Right ventricle myocardium inferior (tissue), 1 donor: Measurements from ENCODE around the gene ETS1. TPM values are rescaled to one million over a fixed set of nuclear protein-coding genes. Genes with fewer than 3 reads are reported as not detected.

Experiments
- ATAC-seq: fragments of 200-7000 bp; cut with Tn5 transposase; one replicate; pipeline ENCODE4 v1.9.1; 2020; ENCODE audit warnings: mild to moderate bottlenecking, moderate library complexity
- DNase-seq: peaks from one replicate; pipeline ENCODE4 v3.0.0; 2021; ENCODE audit errors: missing footprints
- intact Hi-C: fragments of 100-400 bp; cut with DNase I; formaldehyde crosslinking; loops from one replicate; pipeline ENCODE4 v1.11.0; 2022
- total RNA-seq: library from RNA; stranded (reverse); fragmentation: NEBNext Ultra II Directional; extraction: Animal tissue kit (Norgen Biotek cat#: 25700); gene quantifications from one replicate; pipeline ENCODE4 v1.2.1, GENCODE V29; 2021
- donor health status: DM: no; HTN: yes; CAD: no; lungs with severe emphysema.

Gene ETS1
- total RNA-seq, 1 donor from 2014 or later: 53.2 TPM

DNA sequence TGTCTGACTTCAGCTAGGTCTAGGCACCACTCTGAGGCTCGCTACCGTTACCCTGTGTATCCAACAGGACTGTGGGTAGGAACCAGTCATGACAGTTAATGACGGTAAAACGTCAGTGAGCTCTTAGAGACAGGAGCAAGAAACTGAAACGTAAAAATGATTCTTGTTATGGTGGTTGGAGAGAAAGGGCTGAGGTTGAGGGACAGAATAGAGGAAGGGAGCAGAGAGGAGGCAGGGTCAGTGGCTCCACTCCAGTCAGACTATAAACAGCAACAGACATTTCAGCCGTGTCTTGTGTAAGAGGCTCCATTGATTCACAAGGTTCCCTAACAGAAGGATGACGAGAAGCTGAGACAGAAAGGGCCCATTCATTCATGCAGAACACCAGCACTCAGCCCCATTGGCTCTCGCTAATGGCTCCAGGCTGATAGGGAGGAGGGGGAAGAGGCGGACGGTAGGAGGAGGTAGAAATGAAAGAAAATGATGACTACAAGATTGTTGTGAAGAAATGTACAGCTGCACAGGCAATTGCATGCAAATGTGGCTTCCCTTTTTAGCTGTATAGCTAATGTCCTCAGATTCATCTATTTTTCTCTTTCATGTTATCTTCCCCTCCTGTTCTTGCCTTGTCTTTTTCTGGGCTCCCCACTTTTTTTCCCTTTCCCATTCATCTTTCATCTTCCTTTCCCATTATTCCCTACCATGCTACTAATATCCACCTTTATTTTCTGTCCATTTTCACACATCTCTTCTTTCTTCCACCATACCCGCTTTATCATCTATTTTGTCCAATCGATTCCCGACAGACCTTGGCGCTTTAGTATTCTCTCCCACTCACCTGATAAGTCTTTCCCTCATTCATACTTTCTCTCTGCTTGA is 34.3 kb downstream of the ETS1 start:
- intact Hi-C loops: no loop called here
- ATAC-seq: peak; percentile 31
- no peak for DNase-seq

- no peak for ATAC-seq
- intact Hi-C loops: no loop called here
- DNase-seq: no peak
Measured at GRCh38 chr11:128551611-128552335, 35.6 kb downstream of the ETS1 start.

- DNase-seq: no peak
- ATAC-seq: no peak
- intact Hi-C loops: no loop called here
Measured at GRCh38 chr11:128551058-128551457, 36.3 kb downstream of the ETS1 start.

DNA sequence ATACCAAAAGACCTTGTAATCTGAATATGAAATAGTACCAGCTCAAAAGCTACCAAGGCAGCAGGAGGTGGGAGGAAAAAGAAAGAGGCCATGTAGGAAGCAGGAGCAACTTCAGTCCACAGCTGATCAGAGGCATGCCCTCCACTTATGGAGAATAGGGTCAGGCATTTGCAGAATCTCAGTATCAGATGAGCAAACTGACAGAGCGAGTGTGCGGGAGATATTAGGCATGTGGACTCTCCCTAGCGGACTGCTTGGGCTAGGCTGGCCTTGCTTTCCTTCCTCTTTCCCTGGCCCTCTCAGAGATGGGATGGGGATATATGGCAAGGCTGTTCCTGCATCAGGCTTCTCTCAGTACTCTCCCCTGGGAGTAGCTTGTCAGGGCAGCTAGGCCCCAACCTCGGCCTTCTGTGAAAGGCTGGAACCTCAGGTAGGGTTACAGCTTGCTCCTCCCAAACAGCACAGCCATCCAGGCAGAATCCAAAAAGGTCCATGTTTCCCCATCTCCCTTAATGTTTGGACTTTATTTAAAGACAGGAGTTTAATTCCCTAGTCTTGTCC is 37.0 kb downstream of the ETS1 start:
- intact Hi-C loops: no loop called here
- DNase-seq (no peak), ATAC-seq (no peak)

GRCh38 chr11:128549256-128549944 is 38.0 kb downstream of the ETS1 start:
- DNase-seq: peak; percentile 78
- intact Hi-C loops: loop anchor here (1.0 kb wide), 2 partner anchors 125 to 259 kb away; no protein-coding TSS in a partner anchor
- peak; percentile 64 for ATAC-seq

- DNase-seq (peak; percentile 83), ATAC-seq (peak; percentile 81)
- intact Hi-C loops: loop anchor here (1.0 kb wide), 3 partner anchors 26 to 258 kb away; no protein-coding TSS in a partner anchor
Measured at GRCh38 chr11:128548649-128549255, 38.6 kb downstream of the ETS1 start.

- intact Hi-C loops: loop anchor here (1.0 kb wide), 1 partner anchor 26 kb away; no protein-coding TSS in a partner anchor
- no peak for DNase-seq
- no peak for ATAC-seq
Measured at GRCh38 chr11:128547946-128548648, 39.3 kb downstream of the ETS1 start.

DNA sequence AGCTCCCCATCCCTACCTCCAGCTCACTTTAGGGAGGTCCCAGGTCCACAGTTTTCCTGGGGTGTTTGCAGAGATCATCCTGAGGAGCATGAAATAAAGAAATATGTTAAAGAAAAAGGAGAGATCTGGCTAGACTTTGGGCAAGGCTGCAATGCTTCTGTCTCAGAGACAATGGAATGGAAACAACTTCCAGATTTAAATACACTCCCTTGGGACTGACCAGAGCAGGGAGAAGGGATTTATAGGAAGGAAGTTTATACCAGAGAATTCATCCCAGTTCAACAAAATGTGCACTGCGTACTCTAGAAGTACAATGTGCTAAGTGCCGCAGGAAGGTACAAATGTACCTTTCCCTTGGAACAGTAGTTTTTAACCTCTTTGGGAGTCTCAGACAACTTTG is 40.4 kb downstream of the ETS1 start:
- ATAC-seq (no peak), DNase-seq (no peak)
- intact Hi-C loops: no loop called here

DNA sequence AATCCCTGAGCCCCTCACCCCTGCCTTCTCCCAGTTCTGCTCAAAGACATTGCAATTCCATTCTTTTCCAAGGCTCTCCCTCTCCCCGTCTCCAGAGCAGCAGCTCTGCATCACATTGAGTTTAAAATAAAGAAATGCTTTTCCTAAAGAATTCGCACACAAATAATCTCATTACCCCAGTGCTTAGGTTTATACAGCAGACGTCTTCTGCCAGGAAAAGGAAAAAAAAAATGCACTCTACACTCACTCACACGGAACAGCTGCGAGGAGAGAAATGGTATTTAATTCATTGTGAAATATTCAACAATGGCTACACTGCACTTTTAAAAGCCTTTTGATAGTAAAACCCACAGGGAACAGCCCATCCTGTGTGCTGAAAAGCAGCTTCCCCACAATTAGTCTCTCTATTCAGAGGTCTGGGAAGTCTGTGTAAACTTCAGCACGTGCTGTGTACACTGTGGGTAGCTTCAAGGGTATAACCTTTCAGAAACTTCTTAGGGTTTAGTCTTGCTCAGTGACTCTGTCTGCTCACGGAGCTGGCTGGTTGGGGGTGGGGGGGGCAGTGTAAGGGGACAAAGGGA is 42.8 kb downstream of the ETS1 start:
- peak; percentile 6 for ATAC-seq
- intact Hi-C loops: no loop called here
- no peak for DNase-seq

DNA sequence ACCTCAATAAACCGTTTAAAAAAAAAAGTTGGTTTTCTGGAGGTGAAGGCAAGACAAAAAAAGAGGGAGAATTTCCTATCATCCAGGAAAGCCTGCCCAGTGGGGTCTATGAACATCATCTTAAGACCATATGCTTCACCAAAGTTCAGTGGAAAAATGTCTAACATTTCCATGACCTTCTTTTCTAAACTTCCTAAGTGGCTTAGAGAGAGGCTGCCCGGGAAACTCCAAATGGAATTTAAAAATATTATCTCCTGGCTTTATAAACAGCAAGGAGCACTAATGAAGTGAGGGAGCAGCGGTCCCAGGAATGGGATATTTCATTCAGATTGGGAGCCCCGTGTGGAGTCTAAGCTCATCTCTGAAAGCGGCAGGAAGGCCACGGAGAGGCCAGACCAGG is 46.9 kb downstream of the ETS1 start:
- no peak for DNase-seq
- no peak for ATAC-seq
- intact Hi-C loops: no loop called here

GRCh38 chr11:128536506-128536905 is 50.9 kb downstream of the ETS1 start:
- ATAC-seq (no peak), DNase-seq (no peak)
- intact Hi-C loops: no loop called here

DNA sequence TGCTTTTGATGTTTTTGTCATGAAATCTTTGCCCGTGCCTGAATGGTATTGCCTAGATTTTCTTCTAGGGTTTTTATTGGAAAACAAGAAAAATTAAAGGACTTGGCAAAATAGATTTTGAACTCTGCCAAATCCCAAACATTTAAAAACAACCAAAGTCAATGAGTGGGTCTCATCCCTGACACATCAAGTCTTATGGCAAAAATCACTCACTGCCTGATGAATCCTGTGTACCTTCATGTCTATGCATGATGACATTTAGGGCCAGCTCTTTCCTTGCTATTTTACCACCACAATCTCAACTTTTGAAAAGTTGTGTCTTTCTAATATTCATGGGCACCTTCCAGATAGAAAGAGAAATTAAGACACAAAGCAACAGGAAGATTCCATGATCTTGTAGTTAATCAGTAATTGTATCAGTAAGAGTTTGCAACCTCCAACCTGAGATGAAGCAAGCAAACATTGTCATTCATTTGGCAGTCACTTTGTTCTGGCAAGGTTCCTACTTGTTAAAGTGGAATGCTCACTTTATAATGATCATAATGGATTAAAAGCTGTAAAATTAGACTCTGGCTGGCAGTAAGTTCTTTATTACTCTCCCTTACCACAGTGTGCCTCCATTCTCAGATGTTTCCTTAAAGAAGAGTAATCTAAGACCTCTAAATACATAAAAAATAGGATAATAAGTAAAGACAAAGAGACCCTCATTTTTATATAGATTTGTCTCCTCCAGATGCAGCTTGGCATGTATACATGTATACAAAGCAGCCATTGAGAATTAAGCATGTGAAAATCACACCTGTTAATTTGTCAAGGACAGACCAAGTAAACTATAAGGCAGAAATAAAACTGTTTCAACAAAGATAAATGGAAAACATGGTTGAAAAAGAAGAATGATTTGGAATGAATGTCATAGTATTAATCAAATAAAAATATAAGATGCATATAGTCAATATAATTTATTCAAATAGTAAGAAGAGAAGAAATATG is 51.6 kb downstream of the ETS1 start:
- ATAC-seq: no peak

GRCh38 chr11:128533472-128533871 is 53.9 kb downstream of the ETS1 start:
- ATAC-seq (no peak), DNase-seq (no peak)
- intact Hi-C loops: no loop called here

More for the DNA sequence above, 51.6 kb downstream of the ETS1 start:
- no peak for DNase-seq
- intact Hi-C loops: no loop called here

GRCh38 chr11:128532572-128533091 is 54.7 kb downstream of the ETS1 start:
- intact Hi-C loops: no loop called here
- DNase-seq: no peak
- ATAC-seq: no peak

- intact Hi-C loops: no loop called here
- no peak for ATAC-seq
- DNase-seq: no peak
Measured at GRCh38 chr11:128532016-128532571, 55.3 kb downstream of the ETS1 start.

DNA sequence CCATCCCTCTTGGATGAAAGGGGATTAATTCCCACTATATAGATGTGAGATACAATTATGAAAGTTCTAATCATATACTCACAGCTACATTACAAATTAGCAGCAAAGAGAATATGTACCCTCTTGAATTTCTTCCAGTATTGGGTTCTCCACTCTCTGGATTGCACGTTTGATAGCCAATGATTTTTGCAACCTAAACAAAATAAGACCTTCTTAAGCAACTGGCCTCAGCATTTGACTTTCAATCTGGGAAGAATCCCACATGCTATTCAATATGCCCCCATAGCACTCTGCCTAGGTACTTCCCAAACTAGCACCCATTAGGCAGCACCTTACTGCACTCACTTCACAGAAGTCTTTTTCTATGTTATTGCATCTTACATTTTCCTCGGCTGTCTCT is 55.8 kb downstream of the ETS1 start:
- ATAC-seq: no peak
- intact Hi-C loops: no loop called here
- no peak for DNase-seq
